IPS-18a (cell line): ENCODE results near the gene SRRM2.

Source experiments
- H3K27ac ChIP-seq: one replicate; pipeline ENCODE4 v1.5.1; 2013; ENCODE audit warnings: low read length
- H3K27me3 ChIP-seq: one replicate; pipeline ENCODE4 v1.6.1; 2013; ENCODE audit warnings: mild to moderate bottlenecking, low read length; ENCODE audit not compliant: control insufficient read depth, insufficient read depth
- H3K36me3 ChIP-seq: one replicate; pipeline ENCODE4 v1.6.1; 2013; ENCODE audit warnings: low read depth, low read length; ENCODE audit not compliant: control insufficient read depth
- H3K4me1 ChIP-seq: one replicate; pipeline ENCODE4 v1.6.1; 2013; ENCODE audit warnings: low read depth, low read length; ENCODE audit not compliant: control insufficient read depth
- H3K4me3 ChIP-seq: one replicate; pipeline ENCODE4 v1.5.1; 2013; ENCODE audit warnings: low read length
- H3K9ac ChIP-seq: one replicate; pipeline ENCODE4 v1.6.1; 2013; ENCODE audit warnings: mild to moderate bottlenecking, low read length, moderate library complexity
- H3K9me3 ChIP-seq: one replicate; pipeline ENCODE4 v1.6.1; 2013; ENCODE audit warnings: low read depth, low read length; ENCODE audit not compliant: control insufficient read depth

The SRRM2 gene

DNA sequence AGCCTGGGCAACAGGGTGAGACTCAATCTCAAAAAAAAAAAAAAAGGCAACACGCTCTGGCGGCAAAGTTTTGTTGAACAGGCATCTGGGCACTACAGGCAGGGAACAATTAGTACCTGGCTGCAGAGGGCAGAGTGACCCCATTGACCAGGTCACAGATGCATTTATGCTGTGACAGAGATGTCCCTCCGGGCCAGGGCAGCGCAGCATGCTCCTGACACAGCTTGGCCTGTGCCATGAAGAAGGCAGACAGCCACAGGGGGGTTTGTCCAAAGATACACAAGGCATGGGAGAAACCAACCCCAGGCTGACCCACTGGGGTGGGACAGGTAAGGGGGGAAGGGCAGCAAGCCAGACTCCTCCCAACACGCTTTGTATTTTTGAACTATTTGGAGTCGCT lies 7.7 kb upstream of the SRRM2 start:
- H3K27me3 ChIP-seq, result no peaks in the 10 kb centered on the region
- no peak overlapping the region for H3K27ac ChIP-seq
- no peaks in the 10 kb centered on the region for H3K4me1 ChIP-seq
- no peak overlapping the region for H3K9ac ChIP-seq
- peaks cover 3% of the 10 kb centered on the region for H3K36me3 ChIP-seq
- no peak overlapping the region for H3K4me3 ChIP-seq
- no peaks in the 10 kb centered on the region for H3K9me3 ChIP-seq

DNA sequence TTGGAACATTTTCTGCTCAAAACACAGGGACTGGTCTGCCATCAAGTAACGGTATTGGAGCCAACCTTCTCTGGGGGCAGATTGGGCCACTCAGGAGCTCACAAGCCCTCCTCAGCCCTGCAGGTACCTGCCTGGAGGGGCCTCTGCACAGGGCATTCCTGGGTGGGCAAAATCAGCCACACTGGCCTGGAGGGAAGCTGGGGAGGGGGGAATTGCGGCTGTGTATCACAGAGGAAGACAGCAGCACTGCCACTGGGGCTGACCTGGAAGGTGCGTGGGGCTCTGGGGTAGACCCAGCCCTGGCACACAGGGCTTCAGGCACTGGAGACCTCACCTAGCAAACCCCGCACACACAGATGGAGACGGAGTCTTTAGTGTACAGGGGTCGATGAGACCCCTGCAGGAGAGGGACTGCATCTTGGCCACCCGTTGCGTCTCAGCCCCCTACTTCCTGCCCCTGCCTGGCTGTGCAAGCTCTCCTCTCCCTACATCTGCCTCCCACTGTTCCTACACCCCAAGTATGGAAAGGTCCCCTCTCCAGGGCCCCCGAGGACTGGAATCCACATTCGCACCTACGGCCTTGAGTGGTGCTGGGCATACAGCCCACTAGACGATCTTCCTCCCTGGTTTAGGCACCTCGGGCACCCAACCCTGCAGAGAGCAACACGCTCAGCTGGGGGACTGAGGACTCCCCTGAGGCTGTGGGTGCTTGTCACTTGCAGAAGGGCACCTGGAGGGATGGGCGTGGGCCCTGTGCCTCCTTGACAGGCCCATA lies 7.1 kb upstream of the SRRM2 start:
- Histone ChIP-seq H3K4me1 (no peaks in the 10 kb centered on the region), H3K27me3 (no peaks in the 10 kb centered on the region), H3K9ac (no peak overlapping the region), H3K27ac (no peak overlapping the region), H3K4me3 (no peak overlapping the region), H3K9me3 (no peaks in the 10 kb centered on the region), H3K36me3 (peaks cover 3% of the 10 kb centered on the region)

- Histone ChIP-seq H3K27ac (no peak overlapping the region), H3K9me3 (no peaks in the 10 kb centered on the region), H3K4me3 (no peak overlapping the region), H3K4me1 (no peaks in the 10 kb centered on the region), H3K36me3 (peaks cover 3% of the 10 kb centered on the region), H3K9ac (no peak overlapping the region), H3K27me3 (no peaks in the 10 kb centered on the region)
Observed at GRCh38 chr16:2745961-2746360, 6.5 kb upstream of the SRRM2 start.

DNA sequence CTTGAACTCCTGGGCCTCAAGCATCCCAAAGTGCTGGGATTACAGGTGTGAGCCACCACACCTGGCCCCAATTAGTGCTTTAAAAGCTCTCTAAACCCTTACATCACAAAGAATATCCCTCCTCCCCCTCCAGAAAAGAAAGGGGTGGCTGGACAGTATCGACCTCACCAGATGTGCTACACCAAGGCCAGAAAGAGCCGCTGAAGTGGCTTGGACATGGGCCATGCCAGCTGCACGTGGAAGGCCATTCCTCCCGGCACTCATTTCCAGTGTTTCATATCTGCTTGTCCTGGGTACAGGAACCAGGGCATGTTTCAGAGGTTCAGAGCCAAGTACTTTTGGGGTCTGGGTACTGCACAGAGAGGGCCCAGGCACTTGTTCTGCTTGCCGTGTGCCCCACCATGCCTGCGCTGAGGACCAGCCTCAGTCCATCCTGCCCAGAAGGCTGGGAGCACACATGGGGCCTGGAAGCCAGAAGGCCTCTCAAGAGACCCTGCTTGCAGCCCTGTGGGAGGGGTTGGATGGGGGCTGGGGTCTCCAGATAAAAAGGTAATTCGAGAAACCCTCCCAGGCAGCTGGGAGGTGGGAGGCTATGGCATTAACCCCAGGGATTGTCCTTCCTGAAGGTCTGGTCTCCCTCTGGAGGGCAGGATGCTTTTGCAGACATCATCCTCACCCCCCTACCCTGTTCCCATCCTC lies 3.5 kb upstream of the SRRM2 start:
- H3K27me3 ChIP-seq, result no peaks in the 10 kb centered on the region
- H3K4me1 ChIP-seq, result peaks cover 3% of the 10 kb centered on the region
- peaks cover 3% of the 10 kb centered on the region for H3K36me3 ChIP-seq
- H3K9ac ChIP-seq, result no peak overlapping the region
- no peaks in the 10 kb centered on the region for H3K9me3 ChIP-seq
- no peak overlapping the region for H3K4me3 ChIP-seq
- H3K27ac ChIP-seq, result no peak overlapping the region

DNA sequence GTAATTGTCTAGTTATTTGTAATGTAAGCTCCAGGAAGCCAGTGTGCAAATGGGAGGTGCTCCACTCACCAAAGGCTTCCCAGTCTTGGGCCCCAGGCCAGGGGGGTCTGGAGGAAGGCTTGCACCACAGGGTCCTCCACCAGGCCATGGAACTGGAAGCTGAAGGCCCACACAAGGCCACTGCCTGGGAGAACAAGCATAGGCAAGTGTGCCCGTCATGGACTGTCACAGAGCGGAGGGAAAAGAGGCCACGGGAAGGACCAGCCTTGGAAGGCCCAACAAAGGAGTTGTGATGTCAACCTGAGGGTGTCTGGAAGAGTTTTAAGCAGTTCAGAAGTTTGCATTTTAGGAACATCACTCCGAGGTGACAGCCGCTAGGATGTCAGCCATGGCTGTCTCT lies 3.0 kb upstream of the SRRM2 start:
- Histone ChIP-seq H3K9me3 (no peaks in the 10 kb centered on the region), H3K27me3 (no peaks in the 10 kb centered on the region), H3K9ac (no peak overlapping the region), H3K27ac (no peak overlapping the region), H3K4me1 (peaks cover 5% of the 10 kb centered on the region), H3K4me3 (no peak overlapping the region), H3K36me3 (peaks cover 3% of the 10 kb centered on the region)

- no peak overlapping the region for H3K9ac ChIP-seq
Observed at GRCh38 chr16:2749936-2750335, 2.5 kb upstream of the SRRM2 start.

GRCh38 chr16:2751577-2752034 lies 832 bp upstream of the SRRM2 start:
- Histone ChIP-seq H3K27me3 (no peaks in the 10 kb centered on the region), H3K36me3 (peaks cover 11% of the 10 kb centered on the region), H3K27ac (peak overlapping the region; percentile 100), H3K9ac (peak overlapping the region; percentile 93), H3K4me3 (peak overlapping the region; percentile 88), H3K4me1 (peaks cover 12% of the 10 kb centered on the region), H3K9me3 (no peaks in the 10 kb centered on the region)

More at GRCh38 chr16:2749936-2750335, 2.5 kb upstream of the SRRM2 start:
- H3K27ac ChIP-seq, result no peak overlapping the region
- peaks cover 3% of the 10 kb centered on the region for H3K36me3 ChIP-seq
- H3K4me3 ChIP-seq, result no peak overlapping the region
- H3K27me3 ChIP-seq, result no peaks in the 10 kb centered on the region
- H3K9me3 ChIP-seq, result no peaks in the 10 kb centered on the region
- H3K4me1 ChIP-seq, result peaks cover 10% of the 10 kb centered on the region

DNA sequence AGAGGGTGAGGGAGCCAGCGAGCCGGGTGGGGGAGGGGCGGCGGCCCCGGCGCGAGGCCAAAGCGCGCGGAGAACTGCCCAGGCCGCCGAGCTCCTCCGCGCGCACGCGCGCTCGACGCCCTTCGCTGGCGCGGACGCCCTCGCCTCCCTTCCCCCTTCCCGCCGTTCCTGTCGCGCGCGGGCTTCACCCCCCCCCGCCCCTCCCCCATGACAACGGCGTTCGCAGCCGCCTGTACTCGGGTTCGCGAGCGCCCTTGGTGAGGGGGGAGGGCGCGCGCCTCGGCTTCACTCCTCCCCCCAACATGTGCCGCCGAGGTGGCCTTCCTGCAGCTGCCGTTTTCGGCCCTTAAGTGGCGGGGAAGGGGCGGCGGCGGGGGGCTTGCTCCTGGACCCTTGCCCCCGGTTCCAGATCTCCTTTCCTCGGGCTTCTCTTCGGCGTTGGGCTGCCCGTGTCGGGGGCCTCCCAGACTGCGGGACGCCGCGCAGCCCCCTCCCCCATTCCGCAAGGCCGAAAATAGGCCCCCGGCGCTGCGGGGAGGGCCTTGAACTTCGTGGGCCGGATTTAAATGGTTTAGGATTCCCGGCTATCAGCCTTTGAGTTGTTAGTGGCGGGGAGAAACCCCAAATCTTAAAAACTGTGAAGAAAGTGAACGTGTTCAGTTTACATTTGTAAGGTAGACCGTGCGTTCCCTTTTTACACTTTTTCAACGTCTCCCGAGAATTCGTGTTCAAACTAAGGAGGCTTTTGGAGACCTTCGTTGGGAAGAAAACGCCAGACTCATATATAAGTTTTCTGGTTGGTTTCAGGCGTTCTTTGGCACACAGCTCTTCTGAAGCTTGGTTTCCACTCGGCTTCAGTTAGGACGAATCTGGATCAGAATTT lies 653 bp downstream of the SRRM2 start:
- peak overlapping the region; percentile 100 for H3K27ac ChIP-seq
- H3K9me3 ChIP-seq, result no peaks in the 10 kb centered on the region
- H3K4me1 ChIP-seq, result peaks cover 12% of the 10 kb centered on the region
- peaks cover 26% of the 10 kb centered on the region for H3K36me3 ChIP-seq
- peak overlapping the region; percentile 88 for H3K4me3 ChIP-seq
- peak overlapping the region; percentile 93 for H3K9ac ChIP-seq
- H3K27me3 ChIP-seq, result no peaks in the 10 kb centered on the region

DNA sequence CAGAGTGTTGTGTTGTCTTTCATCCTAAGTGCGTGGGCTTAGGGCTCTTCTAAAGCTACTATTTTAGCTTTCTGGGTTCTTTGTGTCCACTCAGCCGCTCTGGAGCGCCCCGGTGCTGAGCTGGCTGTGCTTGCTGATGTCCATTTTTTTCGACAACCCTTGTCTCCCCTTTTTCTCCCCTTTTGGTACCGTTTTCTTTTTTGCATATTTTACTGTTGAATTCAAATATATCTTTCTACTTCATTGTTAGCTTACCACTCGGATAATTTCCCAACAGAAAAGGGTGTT lies 1.2 kb downstream of the SRRM2 start:
- Histone ChIP-seq H3K36me3 (peaks cover 32% of the 10 kb centered on the region), H3K27me3 (no peaks in the 10 kb centered on the region), H3K27ac (peak overlapping the region; percentile 47), H3K4me1 (peaks cover 12% of the 10 kb centered on the region), H3K9me3 (no peaks in the 10 kb centered on the region), H3K9ac (peak overlapping the region; percentile 93), H3K4me3 (peak overlapping the region; percentile 88)

DNA sequence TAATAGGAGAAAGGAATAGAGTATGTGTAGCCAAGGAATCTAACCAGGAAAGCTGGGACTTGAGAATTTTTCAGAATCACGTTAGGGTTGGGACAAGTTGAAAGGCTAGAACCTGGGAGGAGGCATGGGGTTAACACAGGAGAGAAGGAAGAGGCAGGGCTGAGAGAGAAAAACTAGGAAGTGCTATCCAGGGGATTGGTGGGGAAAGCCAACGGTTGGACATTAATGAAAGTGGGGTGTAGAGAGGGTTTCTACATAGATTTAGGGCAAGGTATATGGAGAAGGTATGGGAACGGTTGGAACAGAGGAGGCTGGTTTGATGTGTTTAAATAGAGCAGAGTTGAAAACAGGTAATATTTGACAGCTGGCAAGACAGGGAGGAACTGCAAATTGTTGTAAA lies 2.7 kb downstream of the SRRM2 start:
- Histone ChIP-seq H3K36me3 (peaks cover 44% of the 10 kb centered on the region), H3K4me1 (peaks cover 12% of the 10 kb centered on the region), H3K9ac (peak overlapping the region; percentile 93), H3K9me3 (no peaks in the 10 kb centered on the region), H3K27ac (no peak overlapping the region), H3K27me3 (no peaks in the 10 kb centered on the region), H3K4me3 (peak overlapping the region; percentile 88)

- no peak overlapping the region for H3K9ac ChIP-seq
- H3K9me3 ChIP-seq, result peaks cover 4% of the 10 kb centered on the region
- peaks cover 57% of the 10 kb centered on the region for H3K36me3 ChIP-seq
- H3K27me3 ChIP-seq, result no peaks in the 10 kb centered on the region
- H3K4me1 ChIP-seq, result peaks cover 11% of the 10 kb centered on the region
- H3K4me3 ChIP-seq, result no peak overlapping the region
- no peak overlapping the region for H3K27ac ChIP-seq
Observed at GRCh38 chr16:2756288-2757015, 4.0 kb downstream of the SRRM2 start.
